HepG2 (cell line): ENCODE measurements around the gene ADAM19. TPM values are rescaled to one million over a fixed set of nuclear protein-coding genes. Genes with fewer than 3 reads are reported as not detected.

Experiments
- ATAC-seq: fragments of 200-7000 bp; cut with Tn5 transposase; 3 replicates; pipeline ENCODE4 v1.9.1; 2020; ENCODE audit warnings: mild to moderate bottlenecking, moderate library complexity
- BruUV-seq: library from RNA; stranded (reverse); fragments of 400-500 nt; replicated peaks from 2 replicates; lab custom pipeline; 2021; lab: Mats Ljungman, UMichigan
- CTCF ChIA-PET: fragments of 300-600 bp; formaldehyde crosslinking; extraction: SDS; loops from one replicate; lab custom pipeline; 2021; ENCODE audit warnings: low total read pairs, inconsistent platforms, low intra/inter-chr PET ratio; lab: Yijun Ruan, JAX
- POLR2A ChIA-PET: fragments of 350-600 bp; sonication (Branson Sonifier 250); formaldehyde crosslinking; loops from one replicate; lab custom pipeline; 2020; ENCODE audit warnings: antibody characterized with exemption, inconsistent platforms; lab: Yijun Ruan, JAX
- DNase-seq: peaks from one replicate; pipeline ENCODE4 v3.0.0-alpha.2; 2015; ENCODE audit warnings: low spot score
- FAIRE-seq: peaks from 3 replicates; lab custom pipeline; 2011; peaks lifted over from hg19 to GRCh38; lab: Jason Lieb, UNC
- H2AFZ ChIP-seq: one replicate; pipeline ENCODE4 v1.6.1; 2011; ENCODE audit warnings: low read length, inconsistent platforms
- H3K27ac ChIP-seq: fragments of 300-600 bp; 3 replicates; pipeline ENCODE4 v1.8.0; 2011; ENCODE audit warnings: mixed run types, mild to moderate bottlenecking, mixed read lengths, low read length, inconsistent platforms; ENCODE audit not compliant: insufficient read depth; ENCODE audit errors: extremely low read length
- H3K27me3 ChIP-seq, 2 experiments: fragments of 200-600 bp in 1 of 2; 2 replicates in 1 of 2; 3 replicates in 1 of 2; pipeline versions ENCODE4 v1.6.0 to v1.8.0; 2011; ENCODE audit warnings: low read length in 2 of 2, mild to moderate bottlenecking in 2 of 2, moderate library complexity in 2 of 2, inconsistent platforms in 1 of 2; ENCODE audit not compliant: insufficient read depth in 2 of 2, control insufficient read depth in 1 of 2
- H3K36me3 ChIP-seq, 2 experiments: fragments of 200-600 bp in 1 of 2; replicated peaks in 1 of 2; 2 replicates in 1 of 2; 3 replicates in 1 of 2; pipeline versions ENCODE4 v1.5.1 to v1.8.0; 2011; ENCODE audit warnings: low read length in 2 of 2, inconsistent platforms in 1 of 2; ENCODE audit not compliant: insufficient read depth in 2 of 2, control insufficient read depth in 1 of 2
- H3K4me1 ChIP-seq: 2 replicates; pipeline ENCODE4 v1.5.1; 2012; ENCODE audit warnings: low read length, inconsistent platforms; ENCODE audit not compliant: insufficient read depth
- H3K4me2 ChIP-seq: 2 replicates; pipeline ENCODE4 v1.6.0; 2011; ENCODE audit warnings: low read depth, low read length, inconsistent platforms
- H3K4me3 ChIP-seq, 3 experiments: fragments of 200-600 bp in 1 of 3; sonication (generic), shearing (Covaris generic) in 1 of 3; replicated peaks in 1 of 3; 2 replicates each; pipeline ENCODE4 v1.5.1; 2011 to 2016; ENCODE audit warnings: low read length in 3 of 3, inconsistent platforms in 2 of 3, low read depth in 2 of 3, mild to moderate bottlenecking in 2 of 3, control low read depth in 1 of 3, mixed read lengths in 1 of 3; ENCODE audit not compliant: insufficient read depth in 1 of 3
- H3K79me2 ChIP-seq: one replicate; pipeline ENCODE4 v1.6.1; 2011; ENCODE audit warnings: low read length, inconsistent platforms; ENCODE audit not compliant: insufficient read depth
- H3K9ac ChIP-seq: 2 replicates; pipeline ENCODE4 v1.6.0; 2011; ENCODE audit warnings: mild to moderate bottlenecking, low read depth, low read length, inconsistent platforms; ENCODE audit not compliant: insufficient read depth
- H3K9me3 ChIP-seq: 2 replicates; pipeline ENCODE4 v1.5.1; 2012; ENCODE audit warnings: mild to moderate bottlenecking, low read length
- H4K20me1 ChIP-seq: 2 replicates; pipeline ENCODE4 v1.6.0; 2011; ENCODE audit warnings: inconsistent platforms, mild to moderate bottlenecking, low read length, moderate library complexity; ENCODE audit not compliant: insufficient read depth
- ARHGAP35 ChIP-seq: sonication (generic); formaldehyde crosslinking; IDR thresholded peaks from 2 replicates; pipeline ENCODE4 v1.9.0; 2022; ENCODE audit warnings: mild to moderate bottlenecking, inconsistent platforms, moderate library complexity, missing genetic modification reagents, borderline replicate concordance
- ELF1 ChIP-seq: sonication (generic); formaldehyde crosslinking; IDR thresholded peaks from 2 replicates; pipeline ENCODE4 v1.4.0; 2020; ENCODE audit warnings: missing genetic modification reagents
- JUND ChIP-seq: sonication (generic); formaldehyde crosslinking; IDR thresholded peaks from 2 replicates; pipeline ENCODE4 v1.8.0; 2022; ENCODE audit warnings: mild to moderate bottlenecking, missing genetic modification reagents
- MEF2D ChIP-seq: sonication (generic); formaldehyde crosslinking; IDR thresholded peaks from 2 replicates; pipeline ENCODE4 v1.5.1; 2020; ENCODE audit warnings: mild to moderate bottlenecking, missing genetic modification reagents
- NPAS2 ChIP-seq: sonication (generic); formaldehyde crosslinking; IDR thresholded peaks from 2 replicates; pipeline ENCODE4 v1.8.0; 2022; ENCODE audit warnings: mild to moderate bottlenecking, missing genetic modification reagents, borderline replicate concordance
- RNF2 ChIP-seq: fragments of 450-650 bp; conservative IDR thresholded peaks from 2 replicates; pipeline ENCODE4 v1.6.1; 2016; ENCODE audit warnings: low read depth
- SMAD3 ChIP-seq: sonication (generic); formaldehyde crosslinking; IDR thresholded peaks from 2 replicates; pipeline ENCODE4 v1.4.0; 2020; ENCODE audit warnings: missing genetic modification reagents
- SMC3 ChIP-seq: IDR thresholded peaks from 2 replicates; pipeline ENCODE4 v1.6.1; 2011; ENCODE audit warnings: low read length, improper control_type of control experiment
- SP2 ChIP-seq: sonication (generic); formaldehyde crosslinking; IDR thresholded peaks from 2 replicates; pipeline ENCODE4 v1.5.1; 2020; ENCODE audit warnings: mild to moderate bottlenecking, missing genetic modification reagents
- ZSCAN12 ChIP-seq: sonication (generic); formaldehyde crosslinking; IDR thresholded peaks from 2 replicates; pipeline ENCODE4 v1.9.0; 2021; ENCODE audit warnings: mild to moderate bottlenecking, missing genetic modification reagents
- WGBS: methylation state at CpG from one replicate; pipeline ENCODE4 v1.1.6; 2017; ENCODE audit warnings: low lambda C conversion rate; 5-methylcytosine and 5-hydroxymethylcytosine counted together
- in situ Hi-C: cut with HindIII; loops from 2 replicates; pipeline ENCODE4 v1.10.0; 2017; ENCODE audit warnings: low pct_unique_long_range_greater_than_20kb; ENCODE audit not compliant: extremely low pct_ligation_motif_present
- intact Hi-C: fragments of 100-400 bp; cut with micrococcal nuclease; formaldehyde crosslinking; loops from one replicate; pipeline ENCODE4 v1.10.0; 2022; ENCODE audit not compliant: unreplicated experiment
- polyA plus RNA-seq, 8 experiments: library from polyadenylated mRNA; depleted of rRNA in 3 of 8; stranded (reverse) in 7 of 8; unstranded in 1 of 8; fragments of >200 nt; fragmentation: Illumina TruSeq in 4 of 8; extraction: Trizol in 4 of 8; gene quantifications; 2 replicates each; pipeline versions ENCODE4 v1.2.1 to v1.2.3, GENCODE V29; 2011 to 2016; ENCODE audit warnings: low read depth in 4 of 8, missing spikeins in 1 of 8, mixed read lengths in 1 of 8; ENCODE audit not compliant: insufficient read depth in 1 of 8
- total RNA-seq, 5 experiments: library from RNA; depleted of rRNA; stranded (reverse); fragments of >200 nt; fragmentation: Illumina TruSeq; extraction: Trizol; gene quantifications; 2 replicates each; pipeline ENCODE4 v1.2.3, GENCODE V29; 2016; ENCODE audit warnings: low read depth in 1 of 5
- TF ChIP-seq, protein P1 (sequence below): sonication (generic); formaldehyde crosslinking; IDR thresholded peaks from 2 replicates; pipeline ENCODE4 v1.8.1; 2023; ENCODE audit warnings: missing genetic modification reagents, inconsistent platforms, borderline replicate concordance
- TF ChIP-seq, protein P2 (sequence below): sonication (generic); formaldehyde crosslinking; IDR thresholded peaks from 2 replicates; pipeline ENCODE4 v1.4.0; 2020; ENCODE audit warnings: missing genetic modification reagents

The ADAM19 gene
- total and polyA plus RNA-seq, 2 of the 13 experiments (the other 11 are each of a cell fraction or from before 2014, with no cell fraction given): 0.38 to 0.74 TPM

DNA sequence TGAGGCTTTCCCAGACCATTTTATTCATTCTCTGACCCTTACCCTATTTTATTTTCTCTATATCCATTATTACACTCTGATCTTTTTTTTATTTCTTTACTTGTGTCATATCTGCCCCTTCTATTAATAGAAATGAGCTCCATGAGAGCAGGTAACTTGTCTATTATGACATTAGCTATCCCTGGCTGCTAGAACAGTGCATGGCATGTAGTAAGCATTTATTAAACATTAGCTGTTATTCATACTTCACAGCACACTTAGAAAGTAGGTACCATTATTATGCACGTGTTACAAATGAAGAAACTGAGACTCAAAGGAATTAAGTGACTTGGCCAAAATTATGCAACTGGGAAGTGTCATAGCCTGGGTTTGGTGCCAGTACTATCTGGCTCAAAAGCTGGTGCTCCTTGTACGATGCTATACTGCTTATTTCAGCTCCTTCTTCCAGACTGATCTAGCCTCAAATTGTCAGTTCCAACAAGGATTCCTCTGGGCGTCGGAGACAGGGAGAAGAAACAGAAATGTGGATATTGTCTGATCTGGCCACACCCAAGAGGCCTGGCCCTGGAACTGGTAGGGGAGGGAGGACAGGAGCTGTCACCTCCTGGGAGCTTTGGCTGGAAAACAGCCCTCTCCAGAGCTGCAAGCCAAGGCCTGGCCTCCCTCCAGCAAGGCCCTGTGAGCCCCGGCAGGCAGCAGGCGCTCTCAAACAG, 126.4 kb downstream of the ADAM19 start:
- Histone ChIP-seq H3K27ac (no peak overlapping the region), H3K27me3 (peaks cover 1 to 6% of the 10 kb centered on the region in 2 experiments; a peak in 2 of 5 replicates), H4K20me1 (no peaks in the 10 kb centered on the region), H3K9ac (no peak overlapping the region), H3K4me2 (no peak overlapping the region), H3K4me3 (no peak overlapping the region), H3K4me1 (peaks cover 11% of the 10 kb centered on the region; the same call in 1 of the 2 replicates), H2AFZ (no peak overlapping the region), H3K79me2 (no peaks in the 10 kb centered on the region), H3K9me3 (no peaks in the 10 kb centered on the region), H3K36me3 (no peaks in the 10 kb centered on the region)
- ATAC-seq (no peak; the same call in 2 of the 3 replicates), FAIRE-seq (no peak), DNase-seq (no peak)
- no peak for TF ChIP-seq SMAD3
- no peak for TF ChIP-seq RNF2
- no peak for TF ChIP-seq SMC3
- no peak for TF ChIP-seq MEF2D (CRISPR knock-in tag)
- TF ChIP-seq ELF1 (CRISPR knock-in tag): no peak
- no peak for TF ChIP-seq NPAS2 (CRISPR knock-in tag)
- TF ChIP-seq SP2 (CRISPR knock-in tag): no peak
- TF ChIP-seq ZSCAN12 (CRISPR knock-in tag): no peak
- no peak for TF ChIP-seq ARHGAP35 (CRISPR knock-in tag)
- TF ChIP-seq, protein P1, sequence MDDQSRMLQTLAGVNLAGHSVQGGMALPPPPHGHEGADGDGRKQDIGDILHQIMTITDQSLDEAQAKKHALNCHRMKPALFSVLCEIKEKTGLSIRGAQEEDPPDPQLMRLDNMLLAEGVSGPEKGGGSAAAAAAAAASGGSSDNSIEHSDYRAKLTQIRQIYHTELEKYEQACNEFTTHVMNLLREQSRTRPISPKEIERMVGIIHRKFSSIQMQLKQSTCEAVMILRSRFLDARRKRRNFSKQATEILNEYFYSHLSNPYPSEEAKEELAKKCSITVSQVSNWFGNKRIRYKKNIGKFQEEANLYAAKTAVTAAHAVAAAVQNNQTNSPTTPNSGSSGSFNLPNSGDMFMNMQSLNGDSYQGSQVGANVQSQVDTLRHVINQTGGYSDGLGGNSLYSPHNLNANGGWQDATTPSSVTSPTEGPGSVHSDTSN (CRISPR knock-in tag): no peak
- TF ChIP-seq, protein P2, sequence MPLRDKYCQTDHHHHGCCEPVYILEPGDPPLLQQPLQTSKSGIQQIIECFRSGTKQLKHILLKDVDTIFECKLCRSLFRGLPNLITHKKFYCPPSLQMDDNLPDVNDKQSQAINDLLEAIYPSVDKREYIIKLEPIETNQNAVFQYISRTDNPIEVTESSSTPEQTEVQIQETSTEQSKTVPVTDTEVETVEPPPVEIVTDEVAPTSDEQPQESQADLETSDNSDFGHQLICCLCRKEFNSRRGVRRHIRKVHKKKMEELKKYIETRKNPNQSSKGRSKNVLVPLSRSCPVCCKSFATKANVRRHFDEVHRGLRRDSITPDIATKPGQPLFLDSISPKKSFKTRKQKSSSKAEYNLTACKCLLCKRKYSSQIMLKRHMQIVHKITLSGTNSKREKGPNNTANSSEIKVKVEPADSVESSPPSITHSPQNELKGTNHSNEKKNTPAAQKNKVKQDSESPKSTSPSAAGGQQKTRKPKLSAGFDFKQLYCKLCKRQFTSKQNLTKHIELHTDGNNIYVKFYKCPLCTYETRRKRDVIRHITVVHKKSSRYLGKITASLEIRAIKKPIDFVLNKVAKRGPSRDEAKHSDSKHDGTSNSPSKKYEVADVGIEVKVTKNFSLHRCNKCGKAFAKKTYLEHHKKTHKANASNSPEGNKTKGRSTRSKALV (CRISPR knock-in tag): no peak
- TF ChIP-seq JUND: no peak
- BruUV-seq: no TSS peak
- POLR2A ChIA-PET: no interaction called here
- 21% methylated on average over 3 of the region's 6 CpGs for WGBS
- CTCF ChIA-PET: no interaction called here
- intact Hi-C loops (no loop called here), in situ Hi-C loops (no loop called here)
